ENCODE results near the gene VPS26B.

Gene VPS26B

DNA sequence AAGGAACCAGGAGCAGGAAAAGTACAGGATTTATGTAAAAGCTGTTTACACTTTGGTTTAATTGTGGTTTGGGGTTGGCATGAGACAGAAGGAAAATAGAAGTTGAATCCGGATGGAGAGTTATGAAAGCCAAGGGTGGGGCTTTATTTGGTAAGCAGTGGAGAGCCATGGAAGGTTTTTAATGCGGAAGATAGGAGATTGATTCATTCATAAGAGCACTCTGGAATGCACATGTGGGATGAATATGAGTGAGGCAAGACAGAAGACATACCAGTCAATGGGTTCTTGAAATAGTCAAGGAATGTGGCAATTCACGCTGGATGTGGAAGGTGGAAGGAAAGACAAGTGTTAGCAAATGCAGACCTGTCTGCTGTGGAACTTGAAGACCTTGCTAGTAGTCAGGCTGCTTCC, 42.4 kb downstream of the VPS26B start:
- H3K4me1 ChIP-seq (ENCODE audit: control insufficient read depth in 1 of 2, insufficient read depth in 2 of 2, low read length in 2 of 2) = no peaks in the 10 kb centered on the region
- no peak overlapping the region for H3K9ac ChIP-seq (ENCODE audit: low read depth in 1 of 2, low read length in 2 of 2)
- H3K36me3 ChIP-seq (ENCODE audit: control insufficient read depth in 1 of 2, insufficient read depth in 2 of 2, low read length in 2 of 2) = peaks cover 0 to 18% of the 10 kb centered on the region in 2 donors
- no peaks in the 10 kb centered on the region for H3K9me3 ChIP-seq (ENCODE audit: control insufficient read depth in 1 of 2, low read length in 2 of 2)
- H3K4me3 ChIP-seq (ENCODE audit: low read depth in 1 of 2, low read length in 2 of 2) = no peak overlapping the region
- peaks cover 5 to 11% of the 10 kb centered on the region in 2 donors for H3K27me3 ChIP-seq (ENCODE audit: control insufficient read depth in 1 of 2, insufficient read depth in 2 of 2, low read length in 2 of 2)
- H3K27ac ChIP-seq (ENCODE audit: low read depth, low read length) = no peak overlapping the region

DNA sequence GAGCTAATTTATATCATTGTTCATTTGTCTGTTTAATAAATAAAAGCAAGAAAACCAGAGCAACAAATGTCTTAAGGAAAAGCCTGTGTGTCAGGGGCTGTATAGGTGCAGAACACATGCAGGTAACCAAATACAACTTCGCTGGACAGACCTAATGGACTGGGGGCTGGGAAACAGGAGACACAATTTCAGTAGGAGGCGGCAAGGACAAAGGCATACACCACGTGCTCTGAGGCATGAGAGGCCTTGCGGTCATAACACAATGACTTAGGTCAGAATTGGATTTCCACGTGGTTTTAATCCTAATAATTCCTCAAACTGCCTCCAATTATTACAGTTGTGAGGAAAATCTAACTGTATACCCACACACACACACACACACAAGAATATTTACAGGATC, 43.0 kb downstream of the VPS26B start:
- Histone ChIP-seq H3K36me3 (ENCODE audit: control insufficient read depth in 1 of 2, insufficient read depth in 2 of 2, low read length in 2 of 2) (peaks cover 0 to 12% of the 10 kb centered on the region in 2 donors), H3K27me3 (ENCODE audit: control insufficient read depth in 1 of 2, insufficient read depth in 2 of 2, low read length in 2 of 2) (peaks cover 8 to 15% of the 10 kb centered on the region in 2 donors), H3K27ac (ENCODE audit: low read depth, low read length) (no peak overlapping the region), H3K4me3 (ENCODE audit: low read depth in 1 of 2, low read length in 2 of 2) (no peak overlapping the region), H3K9ac (ENCODE audit: low read depth in 1 of 2, low read length in 2 of 2) (no peak overlapping the region), H3K4me1 (ENCODE audit: control insufficient read depth in 1 of 2, insufficient read depth in 2 of 2, low read length in 2 of 2) (no peaks in the 10 kb centered on the region), H3K9me3 (ENCODE audit: control insufficient read depth in 1 of 2, low read length in 2 of 2) (no peaks in the 10 kb centered on the region)

GRCh38 chr11:134267966-134268365, 43.5 kb downstream of the VPS26B start:
- Histone ChIP-seq H3K27me3 (ENCODE audit: control insufficient read depth in 1 of 2, insufficient read depth in 2 of 2, low read length in 2 of 2) (peaks cover 13 to 20% of the 10 kb centered on the region in 2 donors), H3K36me3 (ENCODE audit: control insufficient read depth in 1 of 2, insufficient read depth in 2 of 2, low read length in 2 of 2) (peaks cover 0 to 7% of the 10 kb centered on the region in 2 donors), H3K9ac (ENCODE audit: low read depth in 1 of 2, low read length in 2 of 2) (no peak overlapping the region), H3K4me3 (ENCODE audit: low read depth in 1 of 2, low read length in 2 of 2) (no peak overlapping the region), H3K9me3 (ENCODE audit: control insufficient read depth in 1 of 2, low read length in 2 of 2) (no peaks in the 10 kb centered on the region), H3K27ac (ENCODE audit: low read depth, low read length) (no peak overlapping the region), H3K4me1 (ENCODE audit: control insufficient read depth in 1 of 2, insufficient read depth in 2 of 2, low read length in 2 of 2) (no peaks in the 10 kb centered on the region)

DNA sequence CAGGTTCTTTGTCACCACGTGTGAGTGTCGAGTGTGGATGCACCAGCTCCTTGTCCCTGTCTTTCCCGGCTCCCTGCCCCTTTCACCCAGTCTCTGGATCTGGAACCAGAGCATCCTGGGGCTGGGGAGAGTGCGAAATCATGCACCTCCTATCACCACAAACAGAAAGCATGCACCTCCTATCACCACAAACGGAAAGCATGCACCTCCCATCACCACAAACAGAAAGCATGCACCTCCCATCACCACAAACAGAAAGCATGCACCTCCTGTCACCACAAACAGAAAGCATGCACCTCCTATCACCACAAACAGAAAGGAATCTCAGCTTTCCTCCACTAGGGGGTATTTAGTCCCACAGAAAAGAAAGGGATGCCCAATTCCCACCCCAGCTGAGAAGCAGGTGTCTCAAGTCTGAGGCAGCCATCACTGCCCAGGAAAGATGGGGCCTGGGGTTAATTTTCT, 45.8 kb downstream of the VPS26B start:
- Histone ChIP-seq H3K36me3 (ENCODE audit: control insufficient read depth in 1 of 2, insufficient read depth in 2 of 2, low read length in 2 of 2) (no peaks in the 10 kb centered on the region), H3K27me3 (ENCODE audit: control insufficient read depth in 1 of 2, insufficient read depth in 2 of 2, low read length in 2 of 2) (peaks cover 28 to 41% of the 10 kb centered on the region in 2 donors), H3K4me1 (ENCODE audit: control insufficient read depth in 1 of 2, insufficient read depth in 2 of 2, low read length in 2 of 2) (peaks cover 0 to 1% of the 10 kb centered on the region in 2 donors), H3K9me3 (ENCODE audit: control insufficient read depth in 1 of 2, low read length in 2 of 2) (no peaks in the 10 kb centered on the region), H3K27ac (ENCODE audit: low read depth, low read length) (no peak overlapping the region), H3K9ac (ENCODE audit: low read depth in 1 of 2, low read length in 2 of 2) (no peak overlapping the region), H3K4me3 (ENCODE audit: low read depth in 1 of 2, low read length in 2 of 2) (no peak overlapping the region)

GRCh38 chr11:134271978-134272377, 47.5 kb downstream of the VPS26B start:
- H3K27ac ChIP-seq (ENCODE audit: low read depth, low read length) = no peak overlapping the region
- H3K36me3 ChIP-seq (ENCODE audit: control insufficient read depth in 1 of 2, insufficient read depth in 2 of 2, low read length in 2 of 2) = no peaks in the 10 kb centered on the region
- peaks cover 45 to 58% of the 10 kb centered on the region in 2 donors for H3K27me3 ChIP-seq (ENCODE audit: control insufficient read depth in 1 of 2, insufficient read depth in 2 of 2, low read length in 2 of 2)
- H3K4me1 ChIP-seq (ENCODE audit: control insufficient read depth in 1 of 2, insufficient read depth in 2 of 2, low read length in 2 of 2) = peaks cover 3 to 10% of the 10 kb centered on the region in 2 donors
- H3K9me3 ChIP-seq (ENCODE audit: control insufficient read depth in 1 of 2, low read length in 2 of 2) = no peaks in the 10 kb centered on the region
- H3K9ac ChIP-seq (ENCODE audit: low read depth in 1 of 2, low read length in 2 of 2) = no peak overlapping the region
- H3K4me3 ChIP-seq (ENCODE audit: low read depth in 1 of 2, low read length in 2 of 2) = no peak overlapping the region

- no peaks in the 10 kb centered on the region for H3K9me3 ChIP-seq (ENCODE audit: control insufficient read depth in 1 of 2, low read length in 2 of 2)
- no peak overlapping the region for H3K4me3 ChIP-seq (ENCODE audit: low read depth in 1 of 2, low read length in 2 of 2)
- H3K27me3 ChIP-seq (ENCODE audit: control insufficient read depth in 1 of 2, insufficient read depth in 2 of 2, low read length in 2 of 2) = peaks cover 52 to 65% of the 10 kb centered on the region in 2 donors
- no peak overlapping the region for H3K27ac ChIP-seq (ENCODE audit: low read depth, low read length)
- H3K9ac ChIP-seq (ENCODE audit: low read depth in 1 of 2, low read length in 2 of 2) = no peak overlapping the region
- H3K4me1 ChIP-seq (ENCODE audit: control insufficient read depth in 1 of 2, insufficient read depth in 2 of 2, low read length in 2 of 2) = peaks cover 3 to 10% of the 10 kb centered on the region in 2 donors
- H3K36me3 ChIP-seq (ENCODE audit: control insufficient read depth in 1 of 2, insufficient read depth in 2 of 2, low read length in 2 of 2) = no peaks in the 10 kb centered on the region
Observed at GRCh38 chr11:134272381-134273316, 48.2 kb downstream of the VPS26B start.

DNA sequence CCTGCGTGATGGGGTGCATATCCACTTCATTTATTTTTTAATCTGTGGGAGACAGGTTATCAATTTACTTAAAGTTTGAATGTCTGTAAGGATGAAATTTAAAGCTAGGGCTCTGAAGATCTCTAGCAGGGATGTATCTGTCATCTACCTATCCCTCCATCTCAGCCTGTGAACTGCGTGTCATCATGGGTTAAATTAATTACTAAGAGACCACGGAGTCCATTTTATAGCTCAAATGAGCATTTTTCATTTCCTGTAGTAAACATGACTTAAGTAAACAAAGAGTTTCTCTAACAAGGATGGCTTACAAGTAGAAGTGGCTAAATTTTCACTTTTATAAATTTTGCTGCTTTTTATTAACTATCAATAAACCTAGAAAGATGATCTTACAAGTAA, 48.8 kb downstream of the VPS26B start:
- peaks cover 3 to 10% of the 10 kb centered on the region in 2 donors for H3K4me1 ChIP-seq (ENCODE audit: control insufficient read depth in 1 of 2, insufficient read depth in 2 of 2, low read length in 2 of 2)
- H3K9me3 ChIP-seq (ENCODE audit: control insufficient read depth in 1 of 2, low read length in 2 of 2) = no peaks in the 10 kb centered on the region
- no peak overlapping the region for H3K4me3 ChIP-seq (ENCODE audit: low read depth in 1 of 2, low read length in 2 of 2)
- H3K27ac ChIP-seq (ENCODE audit: low read depth, low read length) = no peak overlapping the region
- H3K36me3 ChIP-seq (ENCODE audit: control insufficient read depth in 1 of 2, insufficient read depth in 2 of 2, low read length in 2 of 2) = no peaks in the 10 kb centered on the region
- peaks cover 56 to 68% of the 10 kb centered on the region in 2 donors for H3K27me3 ChIP-seq (ENCODE audit: control insufficient read depth in 1 of 2, insufficient read depth in 2 of 2, low read length in 2 of 2)
- H3K9ac ChIP-seq (ENCODE audit: low read depth in 1 of 2, low read length in 2 of 2) = no peak overlapping the region

GRCh38 chr11:134275188-134275533, 50.7 kb downstream of the VPS26B start:
- H3K27ac ChIP-seq (ENCODE audit: low read depth, low read length) = no peak overlapping the region
- peak overlapping the region in 1 of 2 donors; percentile 66 for H3K4me3 ChIP-seq (ENCODE audit: low read depth in 1 of 2, low read length in 2 of 2)
- H3K27me3 ChIP-seq (ENCODE audit: control insufficient read depth in 1 of 2, insufficient read depth in 2 of 2, low read length in 2 of 2) = peaks cover 63 to 72% of the 10 kb centered on the region in 2 donors
- H3K36me3 ChIP-seq (ENCODE audit: control insufficient read depth in 1 of 2, insufficient read depth in 2 of 2, low read length in 2 of 2) = no peaks in the 10 kb centered on the region
- H3K9me3 ChIP-seq (ENCODE audit: control insufficient read depth in 1 of 2, low read length in 2 of 2) = no peaks in the 10 kb centered on the region
- H3K4me1 ChIP-seq (ENCODE audit: control insufficient read depth in 1 of 2, insufficient read depth in 2 of 2, low read length in 2 of 2) = peaks cover 3 to 10% of the 10 kb centered on the region in 2 donors
- no peak overlapping the region for H3K9ac ChIP-seq (ENCODE audit: low read depth in 1 of 2, low read length in 2 of 2)

DNA sequence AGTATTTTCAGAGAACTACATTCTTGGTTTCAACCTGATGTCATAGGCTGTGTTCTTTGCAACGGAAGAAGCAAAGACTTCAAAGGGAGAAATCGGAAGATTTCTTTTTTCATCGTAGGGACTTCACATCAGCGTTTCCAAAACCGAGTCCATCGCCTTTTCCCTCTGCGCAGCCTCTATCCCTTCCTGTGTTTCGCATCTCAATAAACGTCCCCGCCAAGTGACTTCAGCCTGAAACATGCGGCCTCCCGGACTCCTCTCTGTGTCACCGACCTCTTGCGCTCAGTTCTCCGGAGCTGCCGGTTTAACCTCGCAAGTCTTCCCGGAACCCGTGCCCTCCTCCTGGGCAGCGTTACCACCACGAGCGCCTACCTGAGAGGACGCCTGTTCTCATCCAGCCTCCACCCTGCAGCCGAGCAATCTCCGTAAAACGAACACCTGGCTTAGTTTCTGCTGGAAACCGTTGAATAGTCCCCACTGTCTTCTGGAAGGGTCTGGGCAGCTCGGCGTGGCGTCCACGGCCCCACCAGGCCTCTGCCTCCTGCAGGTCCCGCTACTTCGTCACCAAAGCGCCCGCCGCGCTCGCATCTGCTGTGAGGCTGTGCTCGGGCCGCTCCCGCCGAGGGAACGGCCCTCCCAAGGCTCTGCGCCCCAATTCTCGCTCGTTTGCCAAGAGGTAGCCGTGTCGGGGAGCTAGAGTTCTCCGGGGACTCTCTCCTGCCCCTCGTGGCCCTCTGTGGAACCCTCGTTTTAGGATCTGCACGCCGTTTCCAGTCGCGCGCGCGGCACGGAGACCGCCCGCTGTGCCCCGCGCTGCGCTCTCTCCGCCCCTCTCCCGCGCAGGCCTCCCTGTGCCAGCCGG, 51.3 kb downstream of the VPS26B start, which contains the start of gene GLB1L3:
Gene GLB1L3 (plus strand): TSS at position 846 of the 862 bp plus-strand sequence. CDS start 362 bp downstream, outside the sequence.
- Histone ChIP-seq H3K36me3 (ENCODE audit: control insufficient read depth in 1 of 2, insufficient read depth in 2 of 2, low read length in 2 of 2) (no peaks in the 10 kb centered on the region), H3K4me3 (ENCODE audit: low read depth in 1 of 2, low read length in 2 of 2) (peak within 1 kb of the TSS; percentile 63 to 66), H3K4me1 (ENCODE audit: control insufficient read depth in 1 of 2, insufficient read depth in 2 of 2, low read length in 2 of 2) (peaks cover 3 to 10% of the 10 kb centered on the region in 2 donors), H3K27ac (ENCODE audit: low read depth, low read length) (no peak within 1 kb of the TSS), H3K9me3 (ENCODE audit: control insufficient read depth in 1 of 2, low read length in 2 of 2) (no peaks in the 10 kb centered on the region), H3K27me3 (ENCODE audit: control insufficient read depth in 1 of 2, insufficient read depth in 2 of 2, low read length in 2 of 2) (peaks cover 63 to 68% of the 10 kb centered on the region in 2 donors), H3K9ac (ENCODE audit: low read depth in 1 of 2, low read length in 2 of 2) (peak within 1 kb of the TSS in 1 of 2 donors; percentile 32)

Data from duodenal mucosa (tissue), 2 donors.